ENCODE results near the gene TEC.

DNA sequence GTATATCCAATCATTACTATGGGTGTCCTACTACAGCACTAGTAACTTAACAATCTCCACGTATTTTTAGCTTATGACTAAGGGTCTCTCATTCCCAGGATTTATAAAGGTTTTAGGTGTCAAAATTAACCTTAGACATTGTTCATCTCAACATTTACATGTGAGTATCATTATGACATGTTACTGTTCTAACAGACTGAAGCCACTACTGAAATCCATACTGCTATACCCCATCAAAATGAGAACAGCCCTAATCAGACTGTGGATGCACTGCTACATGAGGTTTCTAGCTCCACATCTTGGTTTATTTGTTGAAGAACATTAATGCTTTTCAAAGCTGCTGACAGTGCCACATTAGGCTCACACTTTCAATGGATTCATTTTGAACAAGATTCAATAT lies 100.0 kb downstream of the TEC start:
- TF ChIP-seq, protein P1, sequence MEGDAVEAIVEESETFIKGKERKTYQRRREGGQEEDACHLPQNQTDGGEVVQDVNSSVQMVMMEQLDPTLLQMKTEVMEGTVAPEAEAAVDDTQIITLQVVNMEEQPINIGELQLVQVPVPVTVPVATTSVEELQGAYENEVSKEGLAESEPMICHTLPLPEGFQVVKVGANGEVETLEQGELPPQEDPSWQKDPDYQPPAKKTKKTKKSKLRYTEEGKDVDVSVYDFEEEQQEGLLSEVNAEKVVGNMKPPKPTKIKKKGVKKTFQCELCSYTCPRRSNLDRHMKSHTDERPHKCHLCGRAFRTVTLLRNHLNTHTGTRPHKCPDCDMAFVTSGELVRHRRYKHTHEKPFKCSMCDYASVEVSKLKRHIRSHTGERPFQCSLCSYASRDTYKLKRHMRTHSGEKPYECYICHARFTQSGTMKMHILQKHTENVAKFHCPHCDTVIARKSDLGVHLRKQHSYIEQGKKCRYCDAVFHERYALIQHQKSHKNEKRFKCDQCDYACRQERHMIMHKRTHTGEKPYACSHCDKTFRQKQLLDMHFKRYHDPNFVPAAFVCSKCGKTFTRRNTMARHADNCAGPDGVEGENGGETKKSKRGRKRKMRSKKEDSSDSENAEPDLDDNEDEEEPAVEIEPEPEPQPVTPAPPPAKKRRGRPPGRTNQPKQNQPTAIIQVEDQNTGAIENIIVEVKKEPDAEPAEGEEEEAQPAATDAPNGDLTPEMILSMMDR (IDR thresholded peaks at IDR 0.05), result no peak
- no peak for TF ChIP-seq ZFX (IDR thresholded peaks at IDR 0.05; ENCODE audit: borderline replicate concordance)

Data from 22Rv1 (cell line).